ENCODE data around the gene FABP3. TPM values are rescaled to one million over a fixed set of nuclear protein-coding genes. Genes with fewer than 3 reads are reported as not detected.

Gene FABP3
- polyA plus RNA-seq, 1 donor from 2014 or later: 7.1 TPM

- H3K9ac ChIP-seq (ENCODE audit: low read length): peak overlapping the region; percentile 76
- no peaks in the 10 kb centered on the region for H4K20me1 ChIP-seq (ENCODE audit: insufficient read depth)
- H3K9me3 ChIP-seq (ENCODE audit: low read length): no peaks in the 10 kb centered on the region
- no peaks in the 10 kb centered on the region for H3K9me2 ChIP-seq (ENCODE audit: insufficient read depth, low read length)
- H3F3A ChIP-seq (ENCODE audit: insufficient read depth, low read length, poor library complexity, severe bottlenecking): no peaks in the 10 kb centered on the region
- peak overlapping the region; percentile 61 for H3K4me3 ChIP-seq (ENCODE audit: low read length)
- no peaks in the 10 kb centered on the region for H3K27me3 ChIP-seq (ENCODE audit: insufficient read depth, low read depth, low read length)
- H3K36me3 ChIP-seq (ENCODE audit: insufficient read depth, low read length): no peaks in the 10 kb centered on the region
- H3K79me2 ChIP-seq (replicated peaks; ENCODE audit: insufficient read depth, low read length): no peaks in the 10 kb centered on the region
- no peak overlapping the region for H2AFZ ChIP-seq (ENCODE audit: low read depth, low read length)
- H3K27ac ChIP-seq (ENCODE audit: low read length): no peak overlapping the region
- H3K4me2 ChIP-seq (ENCODE audit: low read length): no peak overlapping the region
- no peak for TF ChIP-seq TAF1 (IDR thresholded peaks at IDR 0.05; ENCODE audit: low read depth)
- TF ChIP-seq POLR2AphosphoS5 (IDR thresholded peaks at IDR 0.05): no peak
- no peak for TF ChIP-seq RAD21 (conservative IDR thresholded peaks at IDR 0.05)
- TF ChIP-seq EZH2 (IDR thresholded peaks at IDR 0.05; ENCODE audit: borderline replicate concordance, insufficient read depth, low read length, poor library complexity, severe bottlenecking): no peak
- no peak for TF ChIP-seq MXI1 (conservative IDR thresholded peaks at IDR 0.05; ENCODE audit: poor library complexity, severe bottlenecking)
- no peak for TF ChIP-seq CTCF (IDR thresholded peaks at IDR 0.05; ENCODE audit: poor library complexity, severe bottlenecking)
Measured at GRCh38 chr1:31372051-31372450, 825 bp downstream of the FABP3 start.

GRCh38 chr1:31371121-31371959 lies 1.5 kb downstream of the FABP3 start:
- TF ChIP-seq CTCF (IDR thresholded peaks at IDR 0.05; ENCODE audit: poor library complexity, severe bottlenecking) (no peak), RAD21 (conservative IDR thresholded peaks at IDR 0.05) (no peak), MXI1 (conservative IDR thresholded peaks at IDR 0.05; ENCODE audit: poor library complexity, severe bottlenecking) (no peak), REST (IDR thresholded peaks at IDR 0.05; ENCODE audit: borderline replicate concordance) (no peak), TAF1 (IDR thresholded peaks at IDR 0.05; ENCODE audit: low read depth) (no peak), EP300 (conservative IDR thresholded peaks at IDR 0.05; ENCODE audit: poor library complexity, severe bottlenecking) (no peak), SMC3 (conservative IDR thresholded peaks at IDR 0.05; ENCODE audit: poor library complexity) (no peak), EZH2 (IDR thresholded peaks at IDR 0.05; ENCODE audit: borderline replicate concordance, insufficient read depth, low read length, poor library complexity, severe bottlenecking) (no peak), POLR2AphosphoS5 (IDR thresholded peaks at IDR 0.05) (no peak)
- H3K27me3 ChIP-seq (ENCODE audit: insufficient read depth, low read depth, low read length): no peaks in the 10 kb centered on the region
- H4K20me1 ChIP-seq (ENCODE audit: insufficient read depth): no peaks in the 10 kb centered on the region
- no peak overlapping the region for H3K27ac ChIP-seq (ENCODE audit: low read length)
- no peaks in the 10 kb centered on the region for H3K9me3 ChIP-seq (ENCODE audit: low read length)
- H3F3A ChIP-seq (ENCODE audit: insufficient read depth, low read length, poor library complexity, severe bottlenecking): no peaks in the 10 kb centered on the region
- H3K9ac ChIP-seq (ENCODE audit: low read length): no peak overlapping the region
- H3K4me3 ChIP-seq (ENCODE audit: low read length): no peak overlapping the region
- no peaks in the 10 kb centered on the region for H3K36me3 ChIP-seq (ENCODE audit: insufficient read depth, low read length)
- no peaks in the 10 kb centered on the region for H3K79me2 ChIP-seq (replicated peaks; ENCODE audit: insufficient read depth, low read length)
- H3K9me2 ChIP-seq (ENCODE audit: insufficient read depth, low read length): no peaks in the 10 kb centered on the region
- no peak overlapping the region for H2AFZ ChIP-seq (ENCODE audit: low read depth, low read length)
- H3K4me2 ChIP-seq (ENCODE audit: low read length): no peak overlapping the region
